Gastrocnemius medialis (tissue), 4 donors: ENCODE measurements around the gene APBB2. TPM values are rescaled to one million over a fixed set of nuclear protein-coding genes. Genes with fewer than 3 reads are reported as not detected.

Experiments used
- ATAC-seq, 2 donors: fragments of 150-250 bp; one replicate each; pipeline ENCODE4 v1.9.1; 2016
- DNase-seq, 2 donors: peaks; one replicate each; pipeline ENCODE4 v3.0.0-alpha.2; 2019
- H3K27ac ChIP-seq, 4 donors: fragments of 200-600 bp; sonication (generic); 1 replicate in 1 of 4; 2 replicates in 3 of 4; pipeline ENCODE4 v1.5.1; 2016 to 2018; ENCODE audit warnings: mild to moderate bottlenecking in 2 of 4, moderate library complexity in 1 of 4
- H3K27me3 ChIP-seq, 3 donors: fragments of 200-600 bp; sonication (generic) in 2 of 3; 1 replicate in 1 of 3; 2 replicates in 2 of 3; pipeline versions ENCODE4 v1.5.1 to v1.6.0; 2016 to 2019; ENCODE audit warnings: mild to moderate bottlenecking in 1 of 3, moderate library complexity in 1 of 3
- H3K36me3 ChIP-seq, 2 donors: fragments of 200-600 bp; sonication (generic) in 1 of 2; one replicate each; pipeline ENCODE4 v1.5.1; 2017 to 2018
- H3K4me1 ChIP-seq, 2 donors: fragments of 200-600 bp; sonication (generic) in 1 of 2; one replicate each; pipeline ENCODE4 v1.5.1; 2016 to 2017; ENCODE audit warnings: mild to moderate bottlenecking in 2 of 2
- H3K4me3 ChIP-seq, 4 donors: fragments of 200-600 bp; sonication (generic) in 3 of 4; 1 replicate in 1 of 4; 2 replicates in 3 of 4; pipeline ENCODE4 v1.5.1; 2016 to 2019; ENCODE audit warnings: mild to moderate bottlenecking in 2 of 4
- H3K9me3 ChIP-seq, 3 donors: fragments of 200-600 bp; sonication (generic) in 2 of 3; 1 replicate in 1 of 3; 2 replicates in 2 of 3; pipeline ENCODE4 v1.5.1; 2016 to 2019
- CTCF ChIP-seq, 5 experiments: fragments of 450-650 bp in 3 of 5; fragments of 200-600 bp in 2 of 5; sonication (generic) in 2 of 5; IDR thresholded peaks in 4 of 5; conservative IDR thresholded peaks in 1 of 5; 1 replicate in 4 of 5; 2 replicates in 1 of 5; pipeline ENCODE4 v1.5.1; 2016 to 2019; ENCODE audit warnings: antibody characterized with exemption in 5 of 5, mild to moderate bottlenecking in 3 of 5, moderate library complexity in 3 of 5
- POLR2A ChIP-seq, 2 donors: fragments of 450-650 bp; IDR thresholded peaks; one replicate each; pipeline ENCODE4 v1.6.1; 2017; ENCODE audit warnings: antibody characterized with exemption in 2 of 2, mild to moderate bottlenecking in 2 of 2, moderate library complexity in 2 of 2
- in situ Hi-C, 4 donors: fragments of 200-750 bp; cut with MboI; loops; one replicate each; pipeline versions ENCODE4 v1.15.0 to v1.8.0; 2017; ENCODE audit warnings: low sequenced_read_pairs in 4 of 4
- intact Hi-C: fragments of 100-400 bp; cut with DNase I; formaldehyde crosslinking; loops from one replicate; pipeline ENCODE4 v1.15.1; 2023; ENCODE audit warnings: low total_unique reads
- total RNA-seq, 4 donors: library from RNA; depleted of rRNA; stranded (reverse); fragments of >200 nt; gene quantifications; one replicate each; pipeline versions ENCODE4 v1.1.0 to v1.2.3, GENCODE V29; 2016

The APBB2 gene
- total RNA-seq, 4 donors from 2014 or later: 14.3 to 20.5 (median 14.5) TPM

GRCh38 chr4:41044791-41045190 is 169.6 kb downstream of the APBB2 start:
- H3K27me3 ChIP-seq: no peaks in the 10 kb centered on the region
- no peak for TF ChIP-seq POLR2A (IDR thresholded peaks at IDR 0.05)
- no peak for TF ChIP-seq CTCF (IDR thresholded peaks at IDR 0.05 in 4 of 5, conservative IDR thresholded peaks at IDR 0.05 in 1 of 5)
- DNase-seq (no peak), ATAC-seq (no peak)
- intact Hi-C loops: no loop called here
- H3K4me3 ChIP-seq: no peak overlapping the region
- in situ Hi-C loops: no loop called here
- H3K9me3 ChIP-seq: no peaks in the 10 kb centered on the region
- no peaks in the 10 kb centered on the region for H3K36me3 ChIP-seq
- no peaks in the 10 kb centered on the region for H3K4me1 ChIP-seq
- H3K27ac ChIP-seq: no peak overlapping the region

- ATAC-seq: no peak
- Histone ChIP-seq H3K9me3 (no peaks in the 10 kb centered on the region), H3K4me1 (no peaks in the 10 kb centered on the region), H3K36me3 (no peaks in the 10 kb centered on the region), H3K27me3 (no peaks in the 10 kb centered on the region), H3K27ac (no peak overlapping the region), H3K4me3 (no peak overlapping the region)
- no peak for DNase-seq
- TF ChIP-seq POLR2A (IDR thresholded peaks at IDR 0.05) (no peak), CTCF (IDR thresholded peaks at IDR 0.05 in 4 of 5, conservative IDR thresholded peaks at IDR 0.05 in 1 of 5) (peak in 1 of 5 experiments; percentile 18)
- in situ Hi-C loops: no loop called here
- intact Hi-C loops: no loop called here
Observed at GRCh38 chr4:41044165-41044564, 170.2 kb downstream of the APBB2 start.

GRCh38 chr4:41043465-41043864 is 170.9 kb downstream of the APBB2 start:
- no peaks in the 10 kb centered on the region for H3K36me3 ChIP-seq
- H3K4me3 ChIP-seq: no peak overlapping the region
- no peaks in the 10 kb centered on the region for H3K4me1 ChIP-seq
- ATAC-seq (no peak), DNase-seq (no peak)
- no peaks in the 10 kb centered on the region for H3K27me3 ChIP-seq
- intact Hi-C loops: no loop called here
- in situ Hi-C loops: no loop called here
- H3K9me3 ChIP-seq: no peaks in the 10 kb centered on the region
- no peak overlapping the region for H3K27ac ChIP-seq
- TF ChIP-seq POLR2A (IDR thresholded peaks at IDR 0.05) (no peak), CTCF (IDR thresholded peaks at IDR 0.05 in 4 of 5, conservative IDR thresholded peaks at IDR 0.05 in 1 of 5) (no peak)

- no peak for DNase-seq
- intact Hi-C loops: no loop called here
- no peaks in the 10 kb centered on the region for H3K9me3 ChIP-seq
- H3K36me3 ChIP-seq: no peaks in the 10 kb centered on the region
- H3K4me3 ChIP-seq: no peak overlapping the region
- H3K27me3 ChIP-seq: no peaks in the 10 kb centered on the region
- ATAC-seq: no peak
- H3K27ac ChIP-seq: no peak overlapping the region
- H3K4me1 ChIP-seq: no peaks in the 10 kb centered on the region
- TF ChIP-seq CTCF (IDR thresholded peaks at IDR 0.05 in 4 of 5, conservative IDR thresholded peaks at IDR 0.05 in 1 of 5) (no peak), POLR2A (IDR thresholded peaks at IDR 0.05) (no peak)
- in situ Hi-C loops: no loop called here
Observed at GRCh38 chr4:41041551-41041950, 172.8 kb downstream of the APBB2 start.

- Histone ChIP-seq H3K27me3 (no peaks in the 10 kb centered on the region), H3K4me3 (no peak overlapping the region), H3K9me3 (no peaks in the 10 kb centered on the region), H3K27ac (no peak overlapping the region), H3K36me3 (no peaks in the 10 kb centered on the region), H3K4me1 (no peaks in the 10 kb centered on the region)
- in situ Hi-C loops (no loop called here), intact Hi-C loops (no loop called here)
- no peak for DNase-seq
- no peak for ATAC-seq
- TF ChIP-seq CTCF (IDR thresholded peaks at IDR 0.05 in 4 of 5, conservative IDR thresholded peaks at IDR 0.05 in 1 of 5) (no peak), POLR2A (IDR thresholded peaks at IDR 0.05) (no peak)
Observed at GRCh38 chr4:41039317-41039716, 175.0 kb downstream of the APBB2 start.
